ENCODE measurements around the gene BRAT1.
A peak's percentile ranks its signal among the peaks of the same experiment; 100 is the strongest.

BRAT1 gene

GRCh38 chr7:2523461-2523936 lies 31.8 kb downstream of the BRAT1 start:
- no peak for DNase-seq (ENCODE audit: low spot score)

GRCh38 chr7:2522780-2523433 lies 32.4 kb downstream of the BRAT1 start:
- peak; percentile 21 for DNase-seq (ENCODE audit: low spot score)

GRCh38 chr7:2521952-2522591 lies 33.3 kb downstream of the BRAT1 start:
- peak; percentile 50 for DNase-seq (ENCODE audit: low spot score)

GRCh38 chr7:2521341-2521745 lies 34.0 kb downstream of the BRAT1 start:
- DNase-seq (ENCODE audit: low spot score) = peak; percentile 23

GRCh38 chr7:2520761-2521290 lies 34.5 kb downstream of the BRAT1 start:
- peak; percentile 50 for DNase-seq (ENCODE audit: low spot score)

GRCh38 chr7:2520131-2520760 lies 35.1 kb downstream of the BRAT1 start:
- DNase-seq (ENCODE audit: low spot score) = peak; percentile 68

- DNase-seq (ENCODE audit: low spot score) = peak; percentile 96
Observed at GRCh38 chr7:2519119-2519930, 36.0 kb downstream of the BRAT1 start, which contains the start of gene LFNG. LFNG (plus strand) TSS chr7:2519774; CDS start chr7:2519862, 88 bp downstream.

- no peak for DNase-seq (ENCODE audit: low spot score)
Observed at GRCh38 chr7:2518737-2519118, 36.6 kb downstream of the BRAT1 start.

GRCh38 chr7:2517678-2518507 lies 37.4 kb downstream of the BRAT1 start:
- peak; percentile 26 for DNase-seq (ENCODE audit: low spot score)

- DNase-seq (ENCODE audit: low spot score) = no peak
Observed at GRCh38 chr7:2517026-2517425, 38.3 kb downstream of the BRAT1 start.

GRCh38 chr7:2516194-2516555 lies 39.1 kb downstream of the BRAT1 start:
- DNase-seq (ENCODE audit: low spot score) = no peak

GRCh38 chr7:2515424-2516193 lies 39.7 kb downstream of the BRAT1 start:
- DNase-seq (ENCODE audit: low spot score) = no peak

- no peak for DNase-seq (ENCODE audit: low spot score)
Observed at GRCh38 chr7:2514473-2515423, 40.6 kb downstream of the BRAT1 start.

GRCh38 chr7:2513702-2514101 lies 41.6 kb downstream of the BRAT1 start:
- no peak for DNase-seq (ENCODE audit: low spot score)

- DNase-seq (ENCODE audit: low spot score) = no peak
Observed at GRCh38 chr7:2512713-2513112, 42.6 kb downstream of the BRAT1 start.

GRCh38 chr7:2512179-2512661 lies 43.1 kb downstream of the BRAT1 start:
- DNase-seq (ENCODE audit: low spot score) = peak; percentile 67

- no peak for DNase-seq (ENCODE audit: low spot score)
Observed at GRCh38 chr7:2511769-2512168, 43.6 kb downstream of the BRAT1 start.

GRCh38 chr7:2510909-2511768 lies 44.2 kb downstream of the BRAT1 start:
- peak; percentile 93 for DNase-seq (ENCODE audit: low spot score)
